Thyroid gland (tissue), 4 donors: ENCODE data around the gene TBC1D3B. TPM values are rescaled to one million over a fixed set of nuclear protein-coding genes. Genes with fewer than 3 reads are reported as not detected.
"Not testable (repeated sequence)": the region's sequence is repeated elsewhere in the genome, so short reads cannot be mapped to it uniquely, and the experiment has no call there.

Experiments
- DNase-seq, 2 donors: peaks; one replicate each; pipeline ENCODE4 v3.0.0-alpha.2; 2019
- H3K27ac ChIP-seq, 3 donors: fragments of 200-600 bp; sonication (generic); 1 replicate in 2 of 3; 2 replicates in 1 of 3; pipeline ENCODE4 v1.5.1; 2016 to 2019; ENCODE audit warnings: mild to moderate bottlenecking in 1 of 3, moderate library complexity in 1 of 3
- H3K27me3 ChIP-seq: fragments of 200-600 bp; sonication (generic); one replicate; pipeline ENCODE4 v1.5.1; 2019
- H3K36me3 ChIP-seq, 2 donors: fragments of 200-600 bp; sonication (generic); one replicate each; pipeline ENCODE4 v1.5.1; 2016 to 2019
- H3K4me1 ChIP-seq, 2 donors: fragments of 200-600 bp; sonication (generic); one replicate each; pipeline ENCODE4 v1.5.1; 2017 to 2019
- H3K4me3 ChIP-seq, 3 donors: fragments of 200-600 bp; sonication (generic); replicated peaks in 1 of 3; 1 replicate in 2 of 3; 2 replicates in 1 of 3; pipeline ENCODE4 v1.5.1; 2016; ENCODE audit warnings: mild to moderate bottlenecking in 1 of 3
- H3K9me3 ChIP-seq: fragments of 200-600 bp; sonication (generic); one replicate; pipeline ENCODE4 v1.5.1; 2017
- POLR2A ChIP-seq, 2 donors: fragments of 450-650 bp; IDR thresholded peaks; one replicate each; pipeline ENCODE4 v1.6.1; 2017; ENCODE audit warnings: antibody characterized with exemption in 2 of 2, mild to moderate bottlenecking in 2 of 2, moderate library complexity in 1 of 2
- WGBS, 2 donors: methylation state at CpG; one replicate each; pipeline ENCODE4 v1.1.5; 2017; 5-methylcytosine and 5-hydroxymethylcytosine counted together
- intact Hi-C: fragments of 100-400 bp; cut with DNase I; formaldehyde crosslinking; loops from one replicate; pipeline ENCODE4 v1.15.1; 2023
- total RNA-seq, 4 donors: library from RNA; depleted of rRNA; stranded (reverse); fragments of >200 nt; gene quantifications; one replicate each; pipeline ENCODE4 v1.2.3, GENCODE V29; 2016
- TF ChIP-seq, protein P1 (sequence below), 6 experiments: fragments of 200-600 bp in 3 of 6; fragments of 450-650 bp in 3 of 6; sonication (generic) in 3 of 6; IDR thresholded peaks; one replicate each; pipeline ENCODE4 v1.5.1; 2016 to 2019; ENCODE audit warnings: antibody characterized with exemption in 6 of 6, mild to moderate bottlenecking in 2 of 6, inconsistent platforms in 1 of 6, moderate library complexity in 1 of 6

The TBC1D3B gene
- total RNA-seq, 4 donors from 2014 or later, result 3.9 TPM; not detected in 3

DNA sequence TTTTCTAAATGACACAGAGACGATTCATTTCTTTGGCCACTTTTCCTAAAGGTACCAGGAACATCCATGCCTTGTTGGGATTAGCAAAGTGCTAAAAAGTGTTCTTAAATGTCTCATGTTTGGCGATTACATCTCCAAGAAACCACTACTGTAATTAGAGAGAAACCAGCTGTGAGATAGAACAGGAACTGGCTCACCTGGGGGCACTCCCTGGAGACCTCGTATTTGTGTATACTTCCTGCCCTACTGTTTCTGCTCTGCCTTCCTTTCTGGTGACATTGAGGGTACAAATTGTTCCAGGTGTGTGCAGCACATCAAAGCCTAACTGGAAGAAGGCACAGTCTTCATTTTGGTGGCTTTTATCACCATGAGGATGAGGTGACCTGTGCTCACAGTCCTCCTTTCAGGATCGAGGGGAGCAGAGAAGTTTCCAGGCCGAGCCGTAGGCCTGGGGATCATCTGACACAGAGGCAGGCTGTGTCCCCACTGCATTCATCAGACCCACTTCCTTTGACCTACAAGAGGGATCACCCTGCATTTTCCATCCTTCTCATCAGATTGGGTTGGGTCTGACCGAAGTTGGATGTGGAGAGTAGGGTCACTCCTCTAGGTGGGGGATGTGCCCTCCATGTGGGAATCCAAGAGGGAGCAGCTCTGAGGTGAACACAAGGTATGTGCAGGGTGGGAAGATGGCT, 49.1 kb downstream of the TBC1D3B start:
- Histone ChIP-seq H3K4me1 (peaks cover 0 to 5% of the 10 kb centered on the region in 2 donors), H3K9me3 (no peaks in the 10 kb centered on the region), H3K27me3 (no peaks in the 10 kb centered on the region), H3K4me3 (no peak overlapping the region), H3K36me3 (no peaks in the 10 kb centered on the region), H3K27ac (no peak overlapping the region)
- intact Hi-C loops, result no loop called here
- 84 to 89% methylated on average over 7 of the region's 7 CpGs for WGBS, 2 donors
- DNase-seq, result no peak
- TF ChIP-seq POLR2A (IDR thresholded peaks at IDR 0.05), result no peak
- TF ChIP-seq, protein P1, sequence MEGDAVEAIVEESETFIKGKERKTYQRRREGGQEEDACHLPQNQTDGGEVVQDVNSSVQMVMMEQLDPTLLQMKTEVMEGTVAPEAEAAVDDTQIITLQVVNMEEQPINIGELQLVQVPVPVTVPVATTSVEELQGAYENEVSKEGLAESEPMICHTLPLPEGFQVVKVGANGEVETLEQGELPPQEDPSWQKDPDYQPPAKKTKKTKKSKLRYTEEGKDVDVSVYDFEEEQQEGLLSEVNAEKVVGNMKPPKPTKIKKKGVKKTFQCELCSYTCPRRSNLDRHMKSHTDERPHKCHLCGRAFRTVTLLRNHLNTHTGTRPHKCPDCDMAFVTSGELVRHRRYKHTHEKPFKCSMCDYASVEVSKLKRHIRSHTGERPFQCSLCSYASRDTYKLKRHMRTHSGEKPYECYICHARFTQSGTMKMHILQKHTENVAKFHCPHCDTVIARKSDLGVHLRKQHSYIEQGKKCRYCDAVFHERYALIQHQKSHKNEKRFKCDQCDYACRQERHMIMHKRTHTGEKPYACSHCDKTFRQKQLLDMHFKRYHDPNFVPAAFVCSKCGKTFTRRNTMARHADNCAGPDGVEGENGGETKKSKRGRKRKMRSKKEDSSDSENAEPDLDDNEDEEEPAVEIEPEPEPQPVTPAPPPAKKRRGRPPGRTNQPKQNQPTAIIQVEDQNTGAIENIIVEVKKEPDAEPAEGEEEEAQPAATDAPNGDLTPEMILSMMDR (IDR thresholded peaks at IDR 0.05), result no peak

DNA sequence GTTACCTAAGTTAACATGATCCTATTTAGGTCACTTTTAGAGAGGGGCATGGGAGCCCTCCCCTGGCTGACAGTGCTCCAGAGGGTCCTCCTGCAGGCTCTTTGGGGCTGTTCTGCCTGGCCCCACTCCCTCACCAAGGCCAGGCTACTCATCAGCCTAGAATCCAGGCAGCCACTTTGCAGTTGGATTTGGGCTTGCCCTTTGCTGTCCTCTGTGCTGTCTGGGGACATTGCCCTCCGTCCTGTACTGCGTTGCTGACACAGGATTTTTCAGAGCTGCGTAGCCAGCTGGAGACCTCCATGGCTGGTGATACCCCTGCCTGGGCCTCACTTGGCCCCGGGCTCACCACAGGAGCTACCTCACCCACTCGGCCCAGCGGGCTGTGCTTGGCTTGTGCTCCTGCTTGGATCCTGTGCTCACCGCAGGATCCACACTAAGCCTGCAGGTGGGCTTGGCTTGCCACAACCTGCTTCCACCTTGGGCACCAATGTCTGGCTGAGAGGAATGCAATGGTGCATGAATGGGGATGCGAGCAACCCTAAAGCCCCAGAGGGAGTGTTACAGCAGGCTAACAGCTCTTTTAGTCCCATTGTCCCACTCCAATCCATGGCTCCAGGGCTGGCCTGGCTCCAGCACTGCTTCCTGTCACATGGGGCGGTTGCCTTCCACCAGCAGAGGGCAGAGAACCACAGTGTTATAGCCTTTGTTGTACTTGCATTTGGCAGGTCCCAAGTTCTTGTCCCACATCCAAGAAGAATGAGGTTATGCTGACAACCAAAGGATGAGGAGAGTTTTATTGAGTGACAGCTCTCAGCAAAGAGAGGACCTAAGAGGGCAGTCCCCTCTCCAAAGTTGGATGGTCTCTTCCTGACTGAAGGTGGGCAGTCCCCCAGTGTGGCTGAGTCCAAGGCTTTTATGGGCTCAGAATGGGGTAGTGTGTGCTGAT, 51.3 kb downstream of the TBC1D3B start:
- no peaks in the 10 kb centered on the region for H3K4me1 ChIP-seq
- H3K36me3 ChIP-seq, result no peaks in the 10 kb centered on the region
- DNase-seq, result no peak
- 84 to 85% methylated on average over 8 to 9 of the region's 9 CpGs for WGBS, 2 donors
- H3K27ac ChIP-seq, result no peak overlapping the region
- TF ChIP-seq, protein P1 (IDR thresholded peaks at IDR 0.05), result no peak
- no peak for TF ChIP-seq POLR2A (IDR thresholded peaks at IDR 0.05)
- no peak overlapping the region for H3K4me3 ChIP-seq
- H3K9me3 ChIP-seq, result no peaks in the 10 kb centered on the region
- H3K27me3 ChIP-seq, result no peaks in the 10 kb centered on the region
- intact Hi-C loops, result no loop called here

DNA sequence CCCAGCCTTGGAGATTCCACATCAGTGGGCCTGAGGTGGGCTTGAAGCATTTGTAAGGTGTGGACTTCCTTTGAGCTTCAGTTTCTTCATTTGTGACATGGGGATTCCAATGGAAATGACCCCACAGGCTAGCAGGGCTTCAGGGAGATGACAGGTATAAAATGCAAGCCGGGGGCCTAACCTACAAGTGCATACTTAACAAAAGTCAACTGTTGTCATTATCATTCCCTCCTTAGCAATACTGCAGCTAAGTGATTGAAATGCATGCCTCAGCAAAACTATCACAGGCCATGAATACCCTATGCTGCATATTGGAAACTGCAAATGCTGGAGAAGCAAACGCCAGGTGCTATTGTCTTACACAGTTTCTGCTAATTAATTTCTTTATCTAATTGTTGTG, 53.0 kb downstream of the TBC1D3B start:
- Histone ChIP-seq H3K4me3 (no peak overlapping the region), H3K27ac (no peak overlapping the region), H3K4me1 (no peaks in the 10 kb centered on the region), H3K9me3 (no peaks in the 10 kb centered on the region), H3K27me3 (no peaks in the 10 kb centered on the region), H3K36me3 (no peaks in the 10 kb centered on the region)
- DNase-seq, result no peak
- intact Hi-C loops, result no loop called here
- TF ChIP-seq, protein P1 (IDR thresholded peaks at IDR 0.05), result no peak
- TF ChIP-seq POLR2A (IDR thresholded peaks at IDR 0.05), result no peak
- 60 to 64% methylated on average over 2 of the region's 2 CpGs for WGBS, 2 donors

DNA sequence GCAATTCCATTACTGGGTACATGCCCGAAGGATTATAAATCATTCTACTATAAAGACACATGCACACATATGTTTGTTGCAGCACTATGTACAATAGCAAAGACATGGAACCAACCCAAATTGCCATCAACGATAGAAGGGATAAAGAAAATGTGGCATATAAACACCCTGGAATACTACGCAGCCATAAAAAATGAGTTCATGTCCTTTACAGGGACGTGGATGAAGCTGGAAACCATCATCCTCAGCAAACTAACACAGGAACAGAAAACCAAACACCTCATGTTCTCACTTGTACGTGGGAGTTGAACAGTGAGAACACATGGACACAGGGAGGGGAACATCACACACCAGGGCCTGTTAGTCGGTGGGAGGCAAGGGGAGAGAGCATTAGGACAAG, 55.3 kb downstream of the TBC1D3B start:
- DNase-seq, H3K36me3 ChIP-seq, H3K4me3 ChIP-seq, H3K9me3 ChIP-seq, intact Hi-C loops, H3K4me1 ChIP-seq, H3K27me3 ChIP-seq, H3K27ac ChIP-seq: not testable (repeated sequence)
- 61 to 71% methylated on average over 6 of the region's 6 CpGs for WGBS, 2 donors

DNA sequence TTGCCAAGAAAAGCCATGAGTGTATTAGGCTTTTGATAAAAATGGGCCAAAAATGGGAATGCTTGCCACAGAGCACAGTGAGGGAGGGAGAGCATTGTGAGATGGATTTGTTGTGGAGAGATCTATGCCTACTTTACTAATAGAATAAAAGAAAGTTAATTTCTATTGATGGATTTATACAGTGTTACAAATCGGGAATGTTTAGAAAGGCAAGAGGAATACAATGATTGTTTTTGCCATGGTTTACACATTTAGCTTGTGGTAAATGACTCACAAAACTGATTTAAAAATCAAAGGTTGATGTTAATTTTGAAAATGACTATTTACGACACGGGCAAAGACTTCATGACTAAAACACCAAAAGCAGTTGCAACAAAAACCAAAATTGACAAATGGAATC, 56.2 kb downstream of the TBC1D3B start:
- Histone ChIP-seq H3K4me3 (no peak overlapping the region), H3K27ac (no peak overlapping the region), H3K4me1 (no peaks in the 10 kb centered on the region), H3K36me3 (no peaks in the 10 kb centered on the region), H3K9me3 (no peaks in the 10 kb centered on the region), H3K27me3 (no peaks in the 10 kb centered on the region)
- no peak for TF ChIP-seq POLR2A (IDR thresholded peaks at IDR 0.05)
- TF ChIP-seq, protein P1 (IDR thresholded peaks at IDR 0.05), result no peak
- intact Hi-C loops, result no loop called here
- DNase-seq, result no peak
- WGBS, 2 donors, result 71 to 75% methylated on average over 3 of the region's 3 CpGs
